IgD-negative memory B cell (primary cell): ENCODE measurements around the gene IKBKG. TPM values are rescaled to one million over a fixed set of nuclear protein-coding genes. Genes with fewer than 3 reads are reported as not detected.

Experiments
- H3K27ac Mint-ChIP-seq, 3 donors: one replicate each; pipeline ENCODE4 v1.8.0; 2020 to 2022; ENCODE audit warnings: mild to moderate bottlenecking in 3 of 3, mixed read lengths in 3 of 3, moderate library complexity in 1 of 3
- H3K27me3 Mint-ChIP-seq: one replicate; pipeline ENCODE4 v1.8.0; 2021; ENCODE audit warnings: mixed read lengths
- H3K36me3 Mint-ChIP-seq: one replicate; pipeline ENCODE4 v1.8.0; 2020; ENCODE audit warnings: mild to moderate bottlenecking, mixed read lengths
- H3K4me1 Mint-ChIP-seq, 3 donors: one replicate each; pipeline ENCODE4 v1.8.0; 2020 to 2022; ENCODE audit warnings: mixed read lengths in 3 of 3, mild to moderate bottlenecking in 1 of 3
- H3K4me3 Mint-ChIP-seq, 4 donors: one replicate each; pipeline ENCODE4 v1.8.0; 2020 to 2022; ENCODE audit warnings: mild to moderate bottlenecking in 4 of 4, mixed read lengths in 4 of 4, moderate library complexity in 3 of 4
- H3K9me3 Mint-ChIP-seq, 3 donors: one replicate each; pipeline ENCODE4 v1.8.0; 2020 to 2021; ENCODE audit warnings: mixed read lengths in 3 of 3, mild to moderate bottlenecking in 1 of 3
- polyA plus RNA-seq: library from polyadenylated mRNA; unstranded; fragments of 300-500 nt; fragmentation: Illumina TruSeq; gene quantifications from one replicate; pipeline ENCODE4 v1.2.3, GENCODE V29; 2021

IKBKG gene
- polyA plus RNA-seq, 1 donor from 2014 or later, result 37.3 TPM

DNA sequence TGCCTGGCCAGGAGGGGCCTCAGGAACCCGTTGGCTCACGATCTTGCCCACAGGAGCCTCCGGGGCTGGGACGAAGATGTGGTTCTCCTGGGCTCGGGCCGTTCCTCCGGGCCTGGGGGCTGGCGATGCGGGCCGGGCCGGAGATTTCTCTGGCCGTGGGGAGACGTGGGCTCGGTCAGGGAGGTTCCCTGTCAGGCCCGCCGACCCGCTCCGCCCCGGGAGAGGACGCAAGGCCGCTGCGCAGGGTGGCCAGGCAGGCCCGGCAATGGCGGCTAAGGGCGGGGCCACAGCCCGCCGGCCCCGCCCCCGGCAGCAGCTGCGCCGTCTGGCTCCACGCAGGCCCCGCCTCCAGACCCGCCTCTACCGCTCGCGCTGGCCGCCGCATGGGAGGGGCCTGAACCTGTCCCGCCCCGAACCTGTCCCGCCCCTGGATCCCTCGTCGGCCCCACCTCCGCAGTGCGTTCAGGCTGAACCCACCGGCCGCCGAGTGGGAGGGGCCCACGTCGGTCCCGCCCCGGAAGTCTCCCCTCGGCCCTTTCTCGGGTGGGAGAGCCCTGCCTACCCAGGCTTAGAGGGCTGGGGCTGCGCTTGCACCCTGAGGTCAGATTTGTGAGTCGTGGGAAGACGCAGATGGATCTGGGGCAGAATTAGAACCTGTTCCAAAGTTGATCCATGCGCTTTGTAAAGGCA, 31.3 kb upstream of the IKBKG start, which contains the start of gene FAM3A:
Gene FAM3A, minus strand, starts transcription at position 267 of the 690 bp plus-strand sequence. CDS start 460 bp downstream, outside the sequence.
- Mint-ChIP-seq H3K36me3 (no peaks in the 10 kb centered on the region), H3K4me3 (peak within 1 kb of the TSS; percentile 84 to 94 (median 94)), H3K9me3 (peaks cover 0 to 2% (median 0%) of the 10 kb centered on the region in 3 donors), H3K4me1 (peaks cover 4 to 10% (median 6%) of the 10 kb centered on the region in 3 donors), H3K27ac (peak within 1 kb of the TSS; percentile 87 to 91 (median 90)), H3K27me3 (no peaks in the 10 kb centered on the region)

DNA sequence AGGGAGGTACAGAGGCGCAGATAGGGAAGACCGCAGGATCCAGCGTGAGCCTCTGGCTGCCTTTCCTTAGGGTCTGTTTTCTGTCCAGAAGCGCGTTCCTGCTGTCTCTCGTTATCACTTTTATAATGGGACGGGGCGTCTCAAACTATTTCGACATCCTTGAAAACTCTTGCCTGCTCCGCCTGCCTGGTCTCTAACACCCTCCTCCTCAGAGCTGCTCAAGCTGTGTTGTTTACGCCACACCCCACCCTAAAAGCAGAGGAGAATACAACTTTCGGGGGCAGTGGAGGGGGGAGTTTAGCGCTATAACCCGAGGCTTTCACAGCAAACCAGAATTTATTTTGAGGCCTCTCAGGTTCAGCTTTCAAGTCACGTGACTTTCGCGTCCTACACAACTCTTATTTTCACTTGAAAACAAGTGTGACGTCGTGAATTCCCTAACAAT, 30.7 kb upstream of the IKBKG start:
- peaks cover 0 to 2% (median 0%) of the 10 kb centered on the region in 3 donors for H3K9me3 Mint-ChIP-seq
- H3K27me3 Mint-ChIP-seq, result no peaks in the 10 kb centered on the region
- H3K36me3 Mint-ChIP-seq, result no peaks in the 10 kb centered on the region
- peaks cover 4 to 10% (median 6%) of the 10 kb centered on the region in 3 donors for H3K4me1 Mint-ChIP-seq
- peak overlapping the region; percentile 84 to 94 (median 94) for H3K4me3 Mint-ChIP-seq
- peak overlapping the region; percentile 82 to 91 (median 90) for H3K27ac Mint-ChIP-seq

DNA sequence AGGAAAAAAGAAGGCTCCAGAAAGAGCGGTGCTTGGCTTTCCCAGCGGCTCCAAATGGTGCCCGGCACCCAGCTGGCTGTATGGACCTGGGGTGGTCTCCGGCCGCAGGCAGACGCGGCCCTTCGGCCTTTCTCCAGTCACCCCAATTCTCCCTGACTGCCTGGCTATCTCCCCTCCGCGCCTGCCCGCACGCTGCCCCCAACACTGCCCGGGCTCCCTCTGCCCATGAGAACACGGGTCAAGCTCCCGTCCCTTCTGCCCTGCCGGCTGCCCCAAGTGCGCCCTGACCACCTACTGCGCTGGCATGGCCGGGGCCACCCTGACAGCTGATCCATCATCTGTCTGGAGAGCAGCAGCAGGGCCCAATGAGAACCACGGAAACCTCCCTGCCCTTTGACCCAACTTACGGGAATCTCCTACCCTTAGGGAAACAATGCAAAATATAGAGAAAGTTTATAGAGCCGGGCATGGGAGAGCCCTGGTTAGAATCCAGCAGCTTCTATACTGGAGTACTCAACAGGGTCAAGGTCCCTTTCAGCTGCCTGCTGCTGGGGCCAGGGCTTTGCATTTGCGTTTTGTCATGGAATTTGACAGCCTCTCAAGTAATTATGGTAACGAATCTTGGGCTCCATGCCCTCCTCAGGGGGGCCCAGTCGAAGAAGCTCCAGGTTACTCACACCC, 30.2 kb upstream of the IKBKG start:
- H3K27me3 Mint-ChIP-seq, result no peaks in the 10 kb centered on the region
- no peaks in the 10 kb centered on the region for H3K36me3 Mint-ChIP-seq
- peaks cover 0 to 2% (median 0%) of the 10 kb centered on the region in 3 donors for H3K9me3 Mint-ChIP-seq
- peak overlapping the region; percentile 17 to 94 (median 53) for H3K4me3 Mint-ChIP-seq
- peak overlapping the region in 1 of 3 donors; percentile 71 for H3K27ac Mint-ChIP-seq
- peaks cover 4 to 10% (median 6%) of the 10 kb centered on the region in 3 donors for H3K4me1 Mint-ChIP-seq

DNA sequence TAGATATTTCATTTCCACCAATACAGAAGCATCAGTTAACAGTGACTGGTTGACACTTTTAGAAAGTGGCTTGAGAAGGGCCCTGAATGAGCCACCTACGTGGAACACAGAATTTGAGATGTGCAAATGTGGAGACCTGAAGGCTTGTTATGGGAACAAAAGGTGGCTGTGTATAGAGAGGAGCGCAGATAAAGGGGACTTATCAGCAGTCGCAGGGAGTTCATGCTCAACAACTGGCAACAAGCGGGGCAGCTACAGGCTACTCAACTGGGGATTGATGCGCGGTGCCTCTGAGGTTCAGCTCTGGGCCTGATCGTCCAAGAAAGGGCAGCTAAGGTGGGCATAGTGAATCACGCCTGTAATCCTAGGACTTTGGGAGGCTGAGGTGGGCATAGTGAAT, 28.0 kb upstream of the IKBKG start:
- peak overlapping the region in 1 of 3 donors; percentile 27 for H3K27ac Mint-ChIP-seq
- no peaks in the 10 kb centered on the region for H3K27me3 Mint-ChIP-seq
- peaks cover 4 to 10% (median 6%) of the 10 kb centered on the region in 3 donors for H3K4me1 Mint-ChIP-seq
- H3K9me3 Mint-ChIP-seq, result no peaks in the 10 kb centered on the region
- H3K4me3 Mint-ChIP-seq, result no peak overlapping the region
- H3K36me3 Mint-ChIP-seq, result no peaks in the 10 kb centered on the region

DNA sequence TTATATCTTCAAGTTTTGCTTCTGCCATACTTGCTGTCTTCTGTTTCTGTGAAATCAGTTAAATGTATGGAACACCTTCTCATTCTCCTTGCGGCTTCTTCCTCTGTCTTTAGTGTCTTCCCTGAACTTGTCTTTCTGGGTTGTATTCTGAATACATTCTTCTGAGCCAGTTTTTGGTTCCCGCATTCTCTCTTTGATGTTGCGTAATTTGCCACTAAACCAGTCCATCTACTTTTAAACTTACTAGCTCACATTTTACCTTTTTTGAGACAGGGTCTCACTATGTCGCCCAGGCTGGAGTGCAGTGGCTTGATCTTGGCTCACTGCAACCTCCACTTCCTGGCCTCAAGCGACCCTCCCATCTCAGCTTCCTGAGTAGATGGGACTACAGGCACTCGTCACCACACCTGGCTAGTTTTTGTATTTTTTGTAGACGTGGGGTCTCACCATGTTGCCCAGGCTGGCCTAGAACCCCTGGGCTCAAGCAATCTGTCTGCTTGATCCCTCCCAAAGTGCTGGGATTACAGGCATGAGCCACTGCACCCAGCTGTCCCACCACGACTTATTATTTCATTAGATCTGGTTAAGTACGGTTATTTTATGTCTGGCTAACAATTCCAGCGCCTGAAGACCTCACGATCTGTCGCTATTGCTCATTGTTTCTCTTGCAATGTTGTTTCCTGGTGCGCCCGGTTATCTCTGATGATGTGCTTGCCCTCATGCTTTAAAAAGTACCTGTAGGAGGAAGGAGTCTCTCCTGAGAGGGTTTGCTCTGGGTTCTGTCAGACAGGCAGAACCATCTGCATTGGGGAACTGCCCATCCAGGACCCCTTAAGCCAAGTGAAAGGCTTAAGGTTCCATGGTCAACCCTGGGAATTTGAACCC, 21.6 kb upstream of the IKBKG start:
- Mint-ChIP-seq H3K4me1 (peaks cover 5 to 10% (median 9%) of the 10 kb centered on the region in 3 donors), H3K36me3 (no peaks in the 10 kb centered on the region), H3K27me3 (peaks cover 3% of the 10 kb centered on the region), H3K4me3 (no peak overlapping the region), H3K9me3 (no peaks in the 10 kb centered on the region), H3K27ac (no peak overlapping the region)

DNA sequence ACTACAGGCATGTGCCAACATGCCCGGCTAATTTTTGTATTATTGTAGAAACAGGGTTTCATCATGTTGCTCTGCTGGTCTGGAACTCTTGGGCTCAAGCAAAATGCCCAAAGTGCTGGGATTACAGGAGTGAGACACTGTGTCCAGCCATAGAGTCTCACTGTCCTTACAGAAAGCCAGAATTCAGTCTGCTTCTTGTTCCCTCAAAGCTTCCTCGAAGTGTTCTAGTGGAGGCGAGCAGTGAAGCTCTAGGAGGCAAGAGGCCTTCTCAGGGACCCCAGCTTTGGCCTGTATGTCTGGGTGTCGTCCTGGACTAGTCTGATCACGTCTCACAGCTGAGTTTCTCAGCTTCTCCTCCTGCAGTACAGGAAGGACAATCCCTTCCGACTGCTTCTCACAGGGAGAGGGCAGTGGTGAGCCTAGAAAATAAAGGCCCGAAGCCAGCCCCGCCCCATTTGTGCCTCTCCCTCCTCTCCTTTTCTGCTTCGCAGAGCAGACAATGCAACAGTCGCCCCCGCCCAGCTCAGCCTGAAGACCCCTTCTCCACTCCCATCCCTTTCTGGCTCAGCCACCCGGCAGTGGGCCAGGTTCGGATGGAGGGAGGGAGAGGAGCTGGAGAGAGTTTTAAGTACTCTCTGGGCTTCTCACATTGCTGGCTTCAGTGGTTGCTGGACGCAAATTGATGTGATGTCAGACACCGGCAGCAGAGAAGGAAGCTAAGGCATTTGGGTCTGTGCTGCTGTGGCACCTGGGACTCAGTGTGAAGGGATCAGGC, 20.3 kb upstream of the IKBKG start:
- Mint-ChIP-seq H3K36me3 (no peaks in the 10 kb centered on the region), H3K9me3 (no peaks in the 10 kb centered on the region), H3K4me3 (peak overlapping the region; percentile 22 to 84 (median 70)), H3K27me3 (peaks cover 3% of the 10 kb centered on the region), H3K4me1 (peaks cover 5 to 11% (median 9%) of the 10 kb centered on the region in 3 donors), H3K27ac (peak overlapping the region in 2 of 3 donors; percentile 60 to 85)

DNA sequence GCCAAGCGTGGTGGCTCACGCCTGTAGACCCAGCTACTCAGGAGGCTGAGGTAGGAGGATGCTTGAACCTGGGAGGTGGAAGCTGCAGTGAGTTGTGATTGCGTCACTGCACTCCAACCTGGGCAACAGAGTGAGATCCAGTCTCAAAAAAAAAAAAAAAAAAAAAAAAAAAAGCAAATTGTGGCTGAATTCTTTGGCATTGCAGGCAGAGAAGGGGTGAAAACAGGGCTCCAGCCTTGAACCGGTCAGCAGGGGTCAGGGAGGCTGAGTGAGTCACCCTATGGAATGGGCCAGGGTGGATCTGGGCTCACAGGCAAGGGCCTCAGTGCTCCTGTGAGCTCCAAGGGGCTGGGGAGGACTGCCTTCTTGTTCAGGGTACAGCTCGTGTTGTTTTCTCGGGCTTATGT, 18.2 kb upstream of the IKBKG start:
- Mint-ChIP-seq H3K9me3 (no peaks in the 10 kb centered on the region), H3K4me3 (no peak overlapping the region), H3K27ac (peak overlapping the region in 1 of 3 donors; percentile 59), H3K27me3 (peaks cover 3% of the 10 kb centered on the region), H3K4me1 (peaks cover 5 to 11% (median 9%) of the 10 kb centered on the region in 3 donors), H3K36me3 (no peaks in the 10 kb centered on the region)

DNA sequence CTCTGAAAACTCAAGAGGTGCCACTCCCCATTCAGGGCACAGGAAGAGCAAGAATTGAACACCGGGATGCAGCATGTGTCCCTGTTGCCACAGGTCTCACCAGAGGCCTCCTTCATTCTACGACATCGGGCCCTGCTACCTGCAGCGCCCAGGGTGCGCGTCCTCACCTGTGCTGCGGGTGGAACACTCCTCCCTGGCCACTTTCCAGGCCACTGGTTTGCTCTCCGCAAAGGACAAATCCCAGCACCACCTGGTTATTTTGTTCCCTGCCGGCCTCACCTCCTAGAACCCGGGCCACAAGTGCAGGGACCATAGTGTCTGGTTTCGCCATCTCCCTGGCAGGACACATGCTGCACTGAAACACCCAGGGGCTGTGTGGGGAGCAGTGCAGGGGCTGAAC, 17.1 kb upstream of the IKBKG start:
- Mint-ChIP-seq H3K9me3 (no peaks in the 10 kb centered on the region), H3K4me3 (no peak overlapping the region), H3K4me1 (peaks cover 8 to 16% (median 15%) of the 10 kb centered on the region in 3 donors), H3K27ac (no peak overlapping the region), H3K27me3 (peaks cover 3% of the 10 kb centered on the region), H3K36me3 (no peaks in the 10 kb centered on the region)

DNA sequence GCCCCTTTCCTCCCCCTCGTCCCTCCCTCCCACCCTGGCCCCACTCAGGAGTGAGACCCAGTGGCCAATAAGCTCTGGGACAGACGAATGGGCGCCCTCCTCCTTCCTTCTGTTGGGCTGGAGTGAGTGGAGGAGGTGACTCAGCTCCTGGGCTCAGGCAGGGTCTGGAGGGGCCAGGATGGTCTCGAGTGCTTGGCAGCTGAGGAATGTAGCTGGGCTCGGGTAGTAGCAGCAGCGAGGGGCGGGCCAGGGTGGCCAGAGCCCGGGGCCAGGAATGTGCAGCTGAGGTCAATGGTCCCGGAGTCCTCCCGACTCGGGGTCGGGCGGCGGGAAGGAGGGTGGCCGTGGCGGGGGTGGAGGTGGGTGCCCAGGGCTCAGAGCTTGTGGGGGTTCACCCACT, 15.8 kb upstream of the IKBKG start:
- H3K4me1 Mint-ChIP-seq, result peaks cover 8 to 15% (median 13%) of the 10 kb centered on the region in 3 donors
- H3K27ac Mint-ChIP-seq, result no peak overlapping the region
- H3K36me3 Mint-ChIP-seq, result no peaks in the 10 kb centered on the region
- H3K9me3 Mint-ChIP-seq, result no peaks in the 10 kb centered on the region
- no peak overlapping the region for H3K4me3 Mint-ChIP-seq
- H3K27me3 Mint-ChIP-seq, result no peaks in the 10 kb centered on the region

DNA sequence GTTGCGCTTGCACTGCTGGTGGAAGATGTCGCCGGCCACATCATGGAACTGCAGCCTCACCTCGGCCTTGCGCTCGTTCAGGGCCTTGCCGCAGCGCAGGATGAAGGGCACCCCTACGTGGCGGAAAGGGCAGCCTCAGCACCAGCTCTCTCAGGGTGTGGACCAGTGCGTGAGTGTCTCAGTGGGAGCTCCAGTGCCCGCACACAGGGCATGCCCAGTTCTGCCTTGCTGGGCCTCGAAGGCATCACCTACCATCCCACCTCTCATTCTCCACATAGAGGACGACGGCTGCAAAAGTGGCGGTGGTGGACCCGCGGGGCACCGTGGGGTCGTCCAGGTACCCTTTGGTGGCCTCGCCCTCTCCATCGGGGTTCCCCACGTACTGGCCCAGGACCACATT, 14.7 kb upstream of the IKBKG start:
- Mint-ChIP-seq H3K4me1 (peaks cover 3 to 6% (median 6%) of the 10 kb centered on the region in 3 donors), H3K9me3 (no peaks in the 10 kb centered on the region), H3K4me3 (no peak overlapping the region), H3K27me3 (no peaks in the 10 kb centered on the region), H3K27ac (no peak overlapping the region), H3K36me3 (no peaks in the 10 kb centered on the region)

DNA sequence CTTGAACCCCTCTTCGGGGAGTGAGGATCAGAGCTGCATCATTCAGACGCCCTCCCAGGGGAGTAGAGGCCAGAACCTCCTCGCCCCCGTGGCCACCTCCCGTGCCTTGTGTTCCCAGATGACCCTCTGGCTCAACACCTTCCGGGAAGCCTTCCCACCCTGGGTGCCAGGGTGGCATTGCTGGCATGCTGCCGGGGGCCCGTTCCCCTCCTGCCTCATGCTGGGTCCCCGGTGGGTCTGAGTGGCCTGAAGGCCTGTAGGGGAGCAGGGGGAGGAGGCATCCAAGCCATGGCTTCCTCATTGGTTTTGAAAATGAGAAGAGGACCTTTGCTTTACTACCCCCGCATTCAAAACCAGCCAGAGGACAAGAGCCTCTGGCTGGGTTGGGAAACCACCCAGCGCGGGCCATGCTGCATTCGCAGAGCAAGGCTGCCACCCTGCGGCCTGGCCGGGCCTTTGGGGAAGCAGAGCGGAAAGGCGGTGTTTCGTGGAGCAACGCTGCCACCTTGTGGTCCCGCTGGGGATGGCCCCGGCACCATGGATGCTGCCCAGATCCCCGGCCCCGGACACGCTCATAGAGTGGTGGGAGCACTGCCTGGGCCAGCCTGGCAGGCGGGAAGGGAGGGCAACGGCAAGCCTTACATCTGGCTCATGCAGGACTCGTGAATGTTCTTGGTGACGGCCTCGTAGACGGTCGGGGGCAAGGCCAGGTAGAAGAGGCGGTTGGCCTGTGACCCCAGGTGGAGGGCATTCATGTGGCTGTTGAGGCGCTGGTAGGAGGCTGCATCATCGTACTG, 12.7 kb upstream of the IKBKG start:
- peaks cover 3 to 6% (median 6%) of the 10 kb centered on the region in 3 donors for H3K4me1 Mint-ChIP-seq
- no peaks in the 10 kb centered on the region for H3K27me3 Mint-ChIP-seq
- peak overlapping the region in 1 of 4 donors; percentile 21 for H3K4me3 Mint-ChIP-seq
- peak overlapping the region; percentile 47 to 84 (median 53) for H3K27ac Mint-ChIP-seq
- no peaks in the 10 kb centered on the region for H3K36me3 Mint-ChIP-seq
- H3K9me3 Mint-ChIP-seq, result no peaks in the 10 kb centered on the region

DNA sequence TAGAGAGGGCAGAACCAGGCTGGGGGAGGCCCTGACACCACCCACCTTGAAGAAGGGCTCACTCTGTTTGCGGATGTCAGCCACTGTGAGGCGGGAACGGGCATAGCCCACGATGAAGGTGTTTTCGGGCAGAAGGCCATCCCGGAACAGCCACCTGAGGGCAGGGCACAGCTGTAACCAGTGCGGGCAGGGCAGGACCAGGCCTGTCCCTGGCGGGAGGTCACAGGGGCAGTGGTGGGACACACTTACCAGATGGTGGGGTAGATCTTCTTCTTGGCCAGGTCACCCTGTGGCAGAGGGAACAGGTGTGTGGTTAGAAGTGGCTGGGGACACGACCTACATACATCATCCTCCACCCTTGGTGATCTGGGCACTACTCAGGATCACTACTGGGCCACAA, 11.5 kb upstream of the IKBKG start:
- Mint-ChIP-seq H3K27me3 (no peaks in the 10 kb centered on the region), H3K4me1 (peaks cover 3 to 6% (median 6%) of the 10 kb centered on the region in 3 donors), H3K4me3 (no peak overlapping the region), H3K9me3 (no peaks in the 10 kb centered on the region), H3K36me3 (no peaks in the 10 kb centered on the region), H3K27ac (no peak overlapping the region)

DNA sequence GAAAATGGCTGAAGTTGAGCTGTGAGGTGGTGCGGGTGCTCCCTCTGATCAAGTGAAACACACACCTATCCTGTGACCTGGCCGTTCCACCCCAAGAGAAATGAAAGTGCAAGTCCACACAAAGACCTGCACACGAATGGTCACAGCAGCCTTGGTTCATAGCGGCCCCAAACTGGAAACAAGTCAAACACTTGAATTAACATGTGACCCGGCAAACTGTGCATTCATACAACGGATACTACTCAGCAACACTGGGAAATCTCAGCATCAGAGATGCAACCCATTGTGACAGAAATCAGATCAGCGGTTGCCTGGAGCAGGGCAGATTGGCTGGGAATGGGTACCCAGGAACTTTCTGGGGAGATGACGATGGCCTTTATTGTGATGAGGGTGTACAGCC, 8.3 kb upstream of the IKBKG start:
- H3K27ac Mint-ChIP-seq, result no peak overlapping the region
- no peaks in the 10 kb centered on the region for H3K36me3 Mint-ChIP-seq
- H3K4me3 Mint-ChIP-seq, result no peak overlapping the region

More for the DNA sequence above, 8.3 kb upstream of the IKBKG start:
- H3K9me3 Mint-ChIP-seq, result no peaks in the 10 kb centered on the region
- H3K4me1 Mint-ChIP-seq, result peaks cover 6 to 16% (median 14%) of the 10 kb centered on the region in 3 donors
- no peaks in the 10 kb centered on the region for H3K27me3 Mint-ChIP-seq
